Measurements from ENCODE around the gene TMEM88.

The TMEM88 gene

GRCh38 chr17:7833795-7834541, 20.9 kb upstream of the TMEM88 start, which contains the start of gene KDM6B:
Gene KDM6B (plus strand): TSS chr17:7834217. CDS start chr17:7845555, 11,338 bp downstream.
- peak; percentile 99 for DNase-seq

DNA sequence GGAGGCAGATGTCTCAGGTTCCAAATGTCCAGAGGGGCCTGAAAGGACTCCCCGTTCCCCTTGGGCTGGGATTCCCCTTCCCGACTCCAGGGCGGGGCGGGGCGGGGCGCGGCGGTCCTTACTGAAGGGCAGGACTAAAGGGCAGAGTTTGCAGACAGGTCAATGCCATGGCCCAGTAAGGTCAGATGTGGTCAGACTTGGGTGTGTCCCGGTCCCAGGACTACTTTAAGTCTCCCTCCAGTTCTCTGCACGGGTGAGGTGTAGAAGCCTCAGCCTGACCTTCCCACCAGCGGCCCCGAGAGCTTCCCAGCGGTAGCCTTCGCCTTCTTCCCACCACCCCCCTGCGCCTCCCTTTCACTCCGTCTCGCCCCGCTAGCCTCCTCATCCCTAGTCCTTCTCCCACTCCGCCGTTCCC, 20.3 kb upstream of the TMEM88 start:
- DNase-seq, result no peak

DNA sequence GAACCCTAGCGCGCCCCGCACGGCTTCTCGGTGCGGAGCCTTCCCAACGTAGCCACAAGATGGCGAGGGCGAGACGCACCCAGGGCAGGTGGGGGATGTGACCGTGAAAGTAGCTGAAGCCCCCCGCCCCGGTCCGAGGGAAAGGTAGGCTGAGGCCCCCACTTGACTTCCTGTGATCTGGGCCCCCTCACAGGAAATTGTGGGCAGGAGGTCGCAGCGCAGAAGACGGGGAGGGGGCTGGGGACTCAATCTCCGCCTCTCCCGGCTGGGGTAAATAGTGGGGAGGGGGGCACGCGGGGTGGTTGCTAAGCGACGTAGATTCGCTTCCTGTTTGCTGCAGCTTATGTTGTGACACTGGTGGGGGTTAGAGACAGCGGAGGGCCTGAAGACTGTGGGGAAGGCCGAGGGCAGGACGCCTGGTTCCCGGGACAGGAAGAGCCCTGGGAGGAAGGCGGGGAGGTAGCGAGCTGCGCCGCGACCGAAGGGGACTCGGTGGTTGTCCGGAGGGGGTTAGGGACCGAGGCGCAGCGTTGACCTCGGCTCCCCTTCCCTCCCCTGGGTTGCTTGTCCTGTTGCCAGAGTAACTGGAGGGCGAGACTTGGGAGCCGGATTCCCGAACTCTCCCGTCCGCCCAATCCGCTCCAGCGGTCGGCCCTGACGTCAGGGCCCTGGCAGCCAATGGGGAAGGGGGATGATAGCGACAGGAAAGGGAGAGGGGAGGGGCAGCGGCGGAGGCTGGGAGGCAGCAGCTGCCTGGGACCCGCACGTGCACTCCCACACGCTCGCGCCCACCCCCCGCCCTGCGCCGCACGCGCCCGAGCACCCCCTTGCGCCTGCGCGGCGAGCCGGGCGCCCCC, 19.7 kb upstream of the TMEM88 start:
- peak; percentile 100 for DNase-seq

DNA sequence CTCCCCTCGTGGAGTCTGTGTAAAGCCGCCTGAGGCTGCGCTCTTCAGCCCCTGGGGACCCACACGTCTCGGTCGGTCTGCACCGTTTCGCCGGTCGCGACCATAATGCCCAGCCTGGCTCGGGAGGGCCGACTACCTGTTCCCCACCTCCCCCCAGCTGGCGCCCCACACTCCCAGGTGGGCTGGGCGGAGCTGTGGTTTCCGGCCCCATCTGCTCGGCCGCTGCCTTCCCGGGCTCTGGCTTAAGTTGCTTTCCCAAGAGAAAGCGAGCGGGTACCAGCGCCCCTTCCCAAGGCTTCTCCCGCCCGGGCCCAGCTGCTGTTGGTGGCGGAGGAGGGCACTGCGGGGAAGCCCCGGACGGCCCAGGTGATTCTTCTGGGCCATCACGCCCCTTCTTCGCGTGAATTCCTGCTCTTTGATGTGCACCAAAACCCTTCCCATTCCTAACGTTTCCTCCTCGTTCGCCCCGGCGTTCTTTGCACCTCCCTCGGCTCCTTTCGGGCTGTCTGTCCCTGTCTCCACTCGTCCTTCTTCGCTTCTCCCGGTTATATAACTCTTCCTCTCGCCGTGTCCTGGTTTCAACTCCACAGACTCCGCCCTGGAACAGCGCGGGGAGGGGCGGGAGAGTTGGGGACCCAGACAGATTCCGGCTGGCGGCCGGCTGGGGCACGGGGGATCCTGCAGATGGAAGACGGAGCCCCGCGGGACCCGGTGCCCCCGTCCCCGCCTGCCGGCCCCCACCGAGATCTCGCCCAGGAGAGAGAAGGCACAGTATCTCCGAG, 18.9 kb upstream of the TMEM88 start:
- no peak for DNase-seq

DNA sequence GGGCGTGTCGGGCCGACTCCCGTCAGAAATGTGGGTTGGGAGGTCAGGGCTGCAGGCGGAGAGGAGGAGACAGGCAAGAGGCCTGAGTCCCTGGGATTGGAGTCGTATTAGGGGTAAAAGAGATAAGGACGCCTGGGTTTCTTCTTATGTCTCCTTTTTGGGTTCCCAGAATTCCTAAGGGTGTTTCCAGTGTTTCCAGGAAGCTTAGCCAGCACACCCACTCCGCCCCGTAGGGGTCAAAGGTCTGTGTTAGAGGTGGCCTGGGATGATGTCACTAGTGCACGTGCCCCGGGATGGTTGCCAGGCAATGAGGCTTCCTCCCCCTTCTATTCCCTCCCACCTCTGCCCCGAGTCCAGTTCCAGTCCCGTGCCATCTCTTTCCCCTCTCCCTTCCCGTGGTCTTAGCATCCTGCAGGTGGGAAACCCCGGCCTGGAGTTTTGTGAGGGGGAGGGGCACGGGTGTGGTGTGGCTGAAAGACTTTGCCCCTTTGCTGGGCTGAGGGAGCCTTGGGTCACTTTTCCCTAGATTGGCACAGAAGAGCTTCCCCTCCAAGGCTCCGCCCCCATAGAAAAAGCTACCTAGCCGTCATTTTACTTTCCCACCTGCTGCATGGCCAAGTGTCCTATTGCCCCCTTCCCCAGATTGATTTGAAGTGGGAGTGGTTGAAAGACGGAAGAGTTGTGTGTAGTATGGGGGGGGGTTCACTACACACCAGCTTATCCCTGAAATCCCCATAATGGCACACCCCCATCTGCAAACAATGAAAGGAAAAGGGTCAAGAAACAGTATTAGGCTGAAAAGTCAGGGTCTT, 18.1 kb upstream of the TMEM88 start:
- peak; percentile 100 for DNase-seq

GRCh38 chr17:7837408-7838088, 17.3 kb upstream of the TMEM88 start:
- no peak for DNase-seq

DNA sequence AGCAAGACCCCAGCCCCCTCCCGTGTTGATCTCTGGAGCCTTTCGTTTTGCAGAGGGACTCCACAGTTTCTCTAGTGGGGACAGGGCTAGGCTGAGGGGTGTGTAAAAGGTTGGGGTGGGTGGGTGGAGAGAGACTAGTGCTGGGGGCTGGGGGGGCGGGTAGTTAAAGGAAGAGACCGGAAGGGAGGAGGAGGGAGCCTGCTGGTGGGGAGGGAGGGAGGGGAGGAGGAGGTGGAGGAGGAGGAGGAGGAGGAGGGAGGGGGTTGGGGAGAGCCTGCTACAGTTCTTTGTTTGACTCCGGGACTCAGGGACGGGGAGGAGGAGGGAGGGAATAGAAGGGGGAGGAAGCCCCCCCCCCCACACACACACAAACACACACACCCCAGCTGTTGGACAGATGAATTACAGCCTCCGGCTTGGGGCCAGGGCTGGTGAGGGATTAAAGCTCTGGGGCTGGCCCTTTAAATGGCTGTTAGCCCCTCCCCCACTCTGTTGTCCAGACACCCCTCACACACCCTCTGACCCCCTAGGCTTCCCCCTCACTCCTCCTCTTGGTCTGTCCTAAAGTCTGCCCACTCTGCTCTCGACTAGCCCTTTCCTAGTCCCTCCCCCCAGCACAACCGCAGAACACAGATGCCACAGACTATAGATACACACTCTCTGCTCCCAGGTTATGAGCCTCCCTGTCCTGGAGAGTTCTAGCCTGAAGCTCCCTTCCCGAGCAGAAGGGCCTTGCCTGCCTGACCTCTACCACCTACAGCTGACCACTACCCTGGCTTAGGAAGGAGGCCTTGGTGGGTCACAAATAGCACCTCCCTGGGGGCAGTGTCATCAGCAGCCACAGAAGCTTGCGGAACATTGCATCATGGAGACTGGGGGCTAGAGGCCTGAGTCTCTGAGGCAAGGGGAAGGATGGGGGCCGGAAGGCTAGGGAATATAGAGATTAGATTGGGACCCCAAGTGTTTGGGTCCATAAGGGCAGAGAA, 16.5 kb upstream of the TMEM88 start:
- peak; percentile 95 for DNase-seq

DNA sequence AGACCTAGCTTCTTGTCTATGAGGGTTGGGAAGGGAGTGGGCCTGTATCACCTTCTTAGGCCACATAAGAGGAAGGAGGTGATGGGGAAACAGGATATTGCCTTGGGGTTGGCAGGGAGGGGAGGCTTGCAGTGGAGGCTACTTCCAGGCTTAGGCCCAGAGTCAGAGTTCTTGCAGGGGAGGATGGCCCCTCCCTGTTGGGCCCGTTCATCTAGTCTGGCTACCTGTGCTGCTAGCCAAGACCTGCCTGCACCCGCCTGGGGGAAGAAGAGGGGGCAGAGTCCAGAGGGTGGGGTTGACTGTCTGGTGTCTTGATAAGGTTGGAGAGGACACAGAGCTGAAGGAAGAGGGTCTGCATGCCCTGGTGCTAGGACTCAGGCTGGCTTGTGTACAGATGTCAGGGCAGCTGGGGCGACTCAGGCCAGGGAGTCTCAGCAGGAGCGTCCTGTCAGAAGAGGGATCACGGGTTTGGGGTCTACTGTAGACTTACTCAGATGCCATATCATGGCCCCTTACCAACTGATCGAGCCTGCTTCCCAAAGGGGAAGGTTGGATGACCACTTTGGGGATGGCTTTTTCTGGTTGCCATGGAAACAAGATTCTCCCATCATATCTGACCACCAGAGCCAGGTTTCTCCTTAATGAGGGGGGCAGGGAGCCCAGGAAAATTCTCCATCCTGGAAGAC, 15.5 kb upstream of the TMEM88 start:
- peak; percentile 84 for DNase-seq

DNA sequence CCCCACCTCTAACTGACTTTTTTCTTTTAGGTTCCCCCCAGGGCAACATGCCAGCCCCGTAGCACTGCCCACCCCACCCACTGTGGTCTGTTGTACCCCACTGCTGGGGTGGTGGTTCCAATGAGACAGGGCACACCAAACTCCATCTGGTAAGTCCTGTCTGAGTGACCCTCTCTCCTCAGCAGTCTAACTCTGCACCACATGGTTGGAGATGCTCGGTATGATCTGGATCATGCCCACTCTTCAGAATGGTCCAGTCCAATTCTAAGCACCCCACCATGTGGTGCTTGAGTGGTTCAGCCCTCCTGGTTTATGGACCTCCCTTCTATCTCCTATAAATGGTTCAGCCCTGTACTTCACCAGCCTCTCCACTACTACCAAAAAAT, 15.0 kb upstream of the TMEM88 start:
- no peak for DNase-seq

GRCh38 chr17:7840441-7840840, 14.4 kb upstream of the TMEM88 start:
- no peak for DNase-seq

DNA sequence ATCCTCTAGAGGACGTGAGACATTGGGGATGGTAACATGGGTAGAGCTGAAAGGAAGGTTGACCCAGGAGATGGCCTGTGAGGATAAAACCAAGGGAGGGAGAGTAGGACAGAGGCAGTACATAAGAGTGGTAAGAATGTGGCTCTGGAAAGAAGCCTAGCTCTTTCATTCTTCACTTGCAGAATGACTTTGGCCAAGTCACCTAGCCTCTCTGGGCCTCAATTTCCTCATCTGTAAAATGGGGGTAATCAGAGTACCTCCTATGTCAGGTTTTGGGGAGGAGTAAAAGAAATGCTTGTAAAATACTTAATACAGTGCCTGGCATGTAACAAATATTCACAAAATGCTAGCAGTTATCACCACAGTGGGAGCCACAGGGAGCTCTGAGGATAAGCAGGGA, 14.0 kb upstream of the TMEM88 start:
- DNase-seq, result no peak

- peak; percentile 99 for DNase-seq
These were observed 13.4 kb upstream of the TMEM88 start for GRCh38 chr17:7841396-7841914.

- peak; percentile 97 for DNase-seq
These were observed 12.9 kb upstream of the TMEM88 start for GRCh38 chr17:7841915-7842379.

DNA sequence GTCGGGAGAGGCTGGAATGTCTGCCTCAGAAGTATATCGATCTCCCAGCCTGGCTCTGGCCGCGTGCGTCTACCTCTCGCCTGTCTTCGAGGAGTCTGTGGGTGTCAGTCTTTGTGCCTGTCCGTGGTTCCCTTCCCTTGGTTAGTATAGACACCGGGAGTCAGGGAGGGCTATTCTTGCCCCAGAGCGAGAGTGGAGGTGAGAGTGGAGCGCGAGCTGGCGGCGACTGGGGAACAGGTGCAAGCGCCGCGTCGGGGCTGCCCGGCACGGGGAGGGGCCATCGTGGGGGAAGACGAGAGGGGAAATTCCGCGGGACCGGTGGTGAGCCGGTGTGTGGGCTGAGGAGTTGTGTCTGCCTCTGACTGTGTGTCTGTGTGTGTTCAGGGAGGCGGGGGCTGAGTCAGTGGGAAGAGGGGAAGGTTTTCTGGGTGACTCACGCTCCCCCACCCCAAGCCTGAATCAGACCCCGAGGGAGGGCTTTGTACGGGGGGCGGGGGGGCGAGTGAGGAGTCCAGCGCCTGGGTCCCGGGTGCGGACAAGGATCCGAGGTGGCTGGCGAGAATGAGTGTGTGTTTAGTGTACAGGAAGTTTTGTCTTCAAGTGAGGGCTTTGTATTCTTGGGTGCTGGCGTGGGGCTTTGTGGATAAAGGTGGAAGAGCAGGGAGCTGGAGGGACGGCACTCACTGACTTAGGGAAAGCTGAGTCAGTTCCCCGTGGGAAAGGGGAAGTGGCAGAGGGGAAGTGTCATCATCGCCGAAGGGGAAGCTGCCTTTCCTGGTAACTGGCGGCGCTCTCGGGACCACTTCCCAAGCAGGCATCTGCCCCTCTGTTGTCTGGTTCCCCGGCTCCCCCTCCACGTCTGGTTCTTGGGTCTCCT, 12.2 kb upstream of the TMEM88 start:
- peak; percentile 91 for DNase-seq

- no peak for DNase-seq
These were observed 11.7 kb upstream of the TMEM88 start for GRCh38 chr17:7843257-7843535.

GRCh38 chr17:7843536-7844291, 11.2 kb upstream of the TMEM88 start:
- DNase-seq, result peak; percentile 96

DNA sequence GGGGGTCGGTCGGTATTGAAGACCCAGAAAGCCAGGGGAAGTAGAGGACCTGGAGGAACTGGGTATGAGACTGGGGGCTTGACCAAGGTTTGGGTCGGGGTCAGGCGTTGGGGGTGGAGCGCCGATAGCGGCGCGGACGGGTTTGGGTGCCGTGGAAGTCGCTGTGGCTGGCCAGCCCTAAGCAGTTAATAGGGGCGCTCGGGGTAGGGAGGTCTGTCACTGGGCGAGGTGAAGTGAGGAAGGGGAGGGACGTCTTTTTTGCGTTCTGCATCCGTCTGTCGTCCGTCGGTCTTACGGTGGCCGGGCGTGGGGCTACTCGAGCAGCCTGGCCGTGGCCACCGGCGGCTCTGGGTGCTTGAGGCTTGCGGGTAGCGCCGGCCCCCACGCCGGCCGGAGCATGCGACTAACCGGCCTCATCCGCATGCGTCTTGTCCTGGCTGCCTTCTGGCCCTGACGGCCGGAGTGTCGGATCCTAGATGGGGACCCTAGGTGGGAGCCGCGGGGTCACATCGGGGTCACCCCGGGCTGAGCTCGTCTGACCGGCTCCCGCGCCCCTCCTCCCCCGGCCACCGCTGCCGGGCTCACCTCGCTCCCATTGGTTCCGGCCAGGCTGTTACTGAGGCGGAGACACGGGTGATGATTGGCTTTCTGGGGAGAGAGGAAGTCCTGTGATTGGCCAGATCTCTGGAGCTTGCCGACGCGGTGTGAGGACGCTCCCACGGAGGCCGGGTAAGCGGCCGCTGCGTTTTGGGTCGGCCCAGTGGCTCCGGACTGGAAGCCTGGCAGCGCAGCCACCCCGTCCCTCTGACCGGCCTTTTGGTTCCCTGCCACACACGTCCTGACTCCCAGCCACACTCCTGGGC, 10.3 kb upstream of the TMEM88 start:
- DNase-seq, result peak; percentile 98
